HEK293 (cell line): ENCODE results near the gene FOXD1.

Source experiments
- CTCF ChIA-PET: fragments of 350-600 bp; formaldehyde crosslinking; extraction: SDS; loops from one replicate; lab custom pipeline; 2021; ENCODE audit warnings: antibody characterized with exemption; lab: Yijun Ruan, JAX
- POLR2A ChIA-PET: fragments of 300-600 bp; formaldehyde crosslinking; extraction: SDS; loops from one replicate; lab custom pipeline; 2020; ENCODE audit warnings: antibody characterized with exemption, inconsistent platforms; lab: Yijun Ruan, JAX
- H3K27ac ChIP-seq: fragments of 200-500 bp; sonication (Bioruptor generic); 2 replicates; pipeline ENCODE4 v1.5.1; 2014; ENCODE audit warnings: low read depth, low read length, control low read depth, inconsistent platforms; ENCODE audit errors: extremely low read depth
- H3K36me3 ChIP-seq, 2 experiments: fragments of 200-500 bp in 1 of 2; sonication (Bioruptor generic) in 1 of 2; 1 replicate in 1 of 2; 2 replicates in 1 of 2; pipeline ENCODE4 v1.5.1; 2014 to 2017; ENCODE audit warnings: inconsistent platforms in 2 of 2, low read length in 2 of 2; ENCODE audit not compliant: control insufficient read depth in 2 of 2, insufficient read depth in 1 of 2
- H3K4me1 ChIP-seq: fragments of 200-500 bp; sonication (Bioruptor generic); 2 replicates; pipeline ENCODE4 v1.5.1; 2014; ENCODE audit warnings: mild to moderate bottlenecking, low read length, inconsistent platforms; ENCODE audit not compliant: control insufficient read depth, insufficient read depth
- H3K4me3 ChIP-seq: 2 replicates; pipeline ENCODE4 v1.5.1; 2011; ENCODE audit warnings: low read depth, mild to moderate bottlenecking, control low read depth, low read length, moderate library complexity
- H3K9me3 ChIP-seq: fragments of 200-500 bp; sonication (Bioruptor generic); 2 replicates; pipeline ENCODE4 v1.5.1; 2014; ENCODE audit warnings: low read depth, low read length, inconsistent platforms; ENCODE audit not compliant: control insufficient read depth, insufficient read depth
- CTCF ChIP-seq: fragments of 450-650 bp; formaldehyde crosslinking; IDR thresholded peaks from 2 replicates; pipeline ENCODE4 v1.5.1; 2016; ENCODE audit warnings: missing biosample characterization, missing genetic modification characterization
- KLF7 ChIP-seq: fragments of 450-650 bp; formaldehyde crosslinking; IDR thresholded peaks from 2 replicates; pipeline ENCODE4 v1.5.1; 2016; ENCODE audit warnings: missing biosample characterization, missing genetic modification characterization, borderline replicate concordance
- OVOL3 ChIP-seq: fragments of 450-650 bp; formaldehyde crosslinking; IDR thresholded peaks from 2 replicates; pipeline ENCODE4 v1.5.1; 2016; ENCODE audit warnings: missing biosample characterization, missing genetic modification characterization
- PATZ1 ChIP-seq: fragments of 450-650 bp; formaldehyde crosslinking; IDR thresholded peaks from 2 replicates; pipeline ENCODE4 v1.5.1; 2016; ENCODE audit warnings: missing biosample characterization, missing genetic modification characterization
- YY2 ChIP-seq: fragments of 450-650 bp; formaldehyde crosslinking; IDR thresholded peaks from 2 replicates; pipeline ENCODE4 v1.5.1; 2016; ENCODE audit warnings: missing biosample characterization, missing genetic modification characterization
- ZBTB6 ChIP-seq: fragments of 450-650 bp; formaldehyde crosslinking; IDR thresholded peaks from 2 replicates; pipeline ENCODE4 v1.5.1; 2017; ENCODE audit warnings: missing biosample characterization, missing genetic modification characterization
- ZNF175 ChIP-seq: fragments of 450-650 bp; formaldehyde crosslinking; IDR thresholded peaks from 2 replicates; pipeline ENCODE4 v1.5.1; 2016; ENCODE audit warnings: missing biosample characterization, missing genetic modification characterization
- ZNF280D ChIP-seq: fragments of 450-650 bp; formaldehyde crosslinking; IDR thresholded peaks from 2 replicates; pipeline ENCODE4 v1.5.1; 2016; ENCODE audit warnings: missing biosample characterization, missing genetic modification characterization
- ZNF449 ChIP-seq: fragments of 450-650 bp; formaldehyde crosslinking; IDR thresholded peaks from 2 replicates; pipeline ENCODE4 v1.5.1; 2017; ENCODE audit warnings: missing biosample characterization, mild to moderate bottlenecking, missing genetic modification characterization, moderate library complexity
- ZNF510 ChIP-seq: fragments of 450-650 bp; formaldehyde crosslinking; IDR thresholded peaks from 2 replicates; pipeline ENCODE4 v1.5.1; 2018; ENCODE audit warnings: mild to moderate bottlenecking, missing genetic modification characterization, missing biosample characterization; ENCODE audit not compliant: insufficient replicate concordance
- ZNF521 ChIP-seq: fragments of 450-650 bp; formaldehyde crosslinking; IDR thresholded peaks from 2 replicates; pipeline ENCODE4 v1.5.1; 2017; ENCODE audit warnings: missing biosample characterization, mild to moderate bottlenecking, missing genetic modification characterization
- ZSCAN16 ChIP-seq: fragments of 450-650 bp; formaldehyde crosslinking; IDR thresholded peaks from 2 replicates; pipeline ENCODE4 v1.5.1; 2016; ENCODE audit warnings: missing biosample characterization, missing genetic modification characterization
- ZSCAN4 ChIP-seq: fragments of 450-650 bp; formaldehyde crosslinking; IDR thresholded peaks from 2 replicates; pipeline ENCODE4 v1.5.1; 2017; ENCODE audit warnings: missing biosample characterization, missing genetic modification characterization

The FOXD1 gene

GRCh38 chr5:73419465-73420390 lies 28.8 kb downstream of the FOXD1 start:
- TF ChIP-seq ZNF280D (tag by site-specific recombination): no peak
- Histone ChIP-seq H3K36me3 (no peaks in the 10 kb centered on the region), H3K9me3 (no peaks in the 10 kb centered on the region), H3K27ac (no peak overlapping the region), H3K4me3 (no peak overlapping the region), H3K4me1 (peaks cover 11% of the 10 kb centered on the region; the same call in 1 of the 2 replicates)
- POLR2A ChIA-PET: no interaction called here
- CTCF ChIA-PET: no interaction called here

- Histone ChIP-seq H3K4me3 (no peak overlapping the region), H3K9me3 (no peaks in the 10 kb centered on the region), H3K36me3 (no peaks in the 10 kb centered on the region), H3K4me1 (peaks cover 11% of the 10 kb centered on the region; the same call in 1 of the 2 replicates), H3K27ac (no peak overlapping the region)
- POLR2A ChIA-PET: no interaction called here
- CTCF ChIA-PET: no interaction called here
- TF ChIP-seq ZBTB6 (tag by site-specific recombination) (no peak), ZSCAN4 (tag by site-specific recombination) (no peak), ZNF521 (no peak), ZNF510 (tag by site-specific recombination) (no peak), ZNF175 (no peak), OVOL3 (tag by site-specific recombination) (no peak)
Measured at GRCh38 chr5:73419117-73419464, 29.5 kb downstream of the FOXD1 start.

GRCh38 chr5:73418244-73418691 lies 30.3 kb downstream of the FOXD1 start:
- Histone ChIP-seq H3K9me3 (no peaks in the 10 kb centered on the region), H3K36me3 (no peaks in the 10 kb centered on the region), H3K4me1 (peaks cover 11% of the 10 kb centered on the region; the same call in 1 of the 2 replicates), H3K27ac (no peak overlapping the region), H3K4me3 (no peak overlapping the region)
- POLR2A ChIA-PET: no interaction called here
- CTCF ChIA-PET: interaction anchor here (0.7 to 0.8 kb wide), 3 partner anchors 10 to 202 kb away, joined by 3 read pairs; no protein-coding TSS in a partner anchor
- TF ChIP-seq ZSCAN16 (tag by site-specific recombination) (no peak), ZNF449 (tag by site-specific recombination) (0 out of 2 replicates have a peak, but pooled peaks have one; percentile 42), KLF7 (no peak), CTCF (tag by site-specific recombination) (no peak), YY2 (no peak), PATZ1 (tag by site-specific recombination) (no peak)
